ENCODE measurements around the gene IL25. TPM values are rescaled to one million over a fixed set of nuclear protein-coding genes. Genes with fewer than 3 reads are reported as not detected.
"Not testable (repeated sequence)": the region's sequence is repeated elsewhere in the genome, so short reads cannot be mapped to it uniquely, and the experiment has no call there.

Gene IL25
- total RNA-seq, 1 donor from 2014 or later = not detected

DNA sequence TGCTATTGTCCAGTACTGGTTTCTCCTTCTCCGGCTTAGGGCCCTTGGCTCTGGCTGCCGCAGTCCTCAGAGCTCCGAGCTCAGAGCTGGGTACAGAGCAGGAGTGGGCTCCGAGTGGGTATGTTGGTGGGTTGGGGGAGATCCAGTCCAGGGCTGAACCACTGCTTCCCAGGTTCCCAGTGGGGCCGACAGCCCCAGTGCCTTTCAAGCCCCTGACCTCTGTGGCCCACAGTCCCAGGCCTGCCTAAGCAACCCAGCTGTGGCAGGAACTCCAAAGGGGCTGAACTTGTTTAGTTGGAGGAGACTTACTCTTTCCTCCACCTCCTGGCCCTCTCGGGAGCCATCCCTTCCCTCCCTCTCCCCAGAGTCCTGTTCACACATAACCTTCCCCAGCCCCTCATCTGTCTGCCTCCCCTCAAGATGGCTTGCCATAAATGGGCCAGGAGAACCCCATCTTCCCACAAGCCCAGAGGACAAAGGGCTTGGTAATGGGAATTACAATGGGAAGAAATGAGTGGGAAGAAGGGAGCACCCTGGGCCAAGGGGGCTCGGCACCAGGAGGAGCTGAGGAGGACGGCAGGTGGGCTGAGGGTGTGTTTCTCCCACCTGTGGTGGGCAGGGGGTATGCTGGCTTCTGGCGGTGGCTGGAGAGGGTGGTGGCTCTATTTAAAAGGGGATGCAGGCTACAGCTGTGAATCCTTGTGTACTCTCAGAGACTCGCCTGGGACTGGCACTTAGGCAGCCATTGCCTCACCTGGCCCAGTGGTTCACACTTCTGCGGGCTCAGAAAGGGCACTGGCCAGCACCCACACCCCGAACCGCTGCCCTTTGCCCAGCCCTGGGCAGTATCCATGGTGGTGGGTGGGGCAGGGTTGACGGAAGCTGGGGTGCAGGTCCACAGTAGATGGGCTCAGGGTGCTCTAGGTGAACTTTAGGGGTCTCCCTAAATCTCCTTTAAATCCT is 39.2 kb downstream of the IL25 start:
- ATAC-seq = no peak

DNA sequence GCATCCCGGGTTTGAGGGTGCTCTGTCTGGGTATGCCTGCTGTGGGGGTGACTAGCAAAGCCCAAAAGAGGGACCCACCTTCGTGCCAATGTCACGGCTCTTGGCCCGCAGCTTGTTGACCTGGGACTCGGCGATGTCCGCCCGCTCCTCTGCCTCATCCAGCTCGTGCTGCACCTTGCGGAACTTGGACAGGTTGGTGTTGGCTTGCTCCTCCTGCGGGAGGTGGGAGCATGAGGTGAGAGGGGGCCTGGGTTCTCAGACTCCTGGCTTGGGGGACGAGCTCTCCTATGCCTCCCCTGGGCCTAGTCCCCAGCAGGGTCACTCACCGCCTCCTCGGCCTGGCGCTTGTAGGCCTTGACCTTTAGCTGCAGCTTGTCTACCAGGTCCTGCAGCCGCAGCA is 41.1 kb downstream of the IL25 start:
- no peak for ATAC-seq

DNA sequence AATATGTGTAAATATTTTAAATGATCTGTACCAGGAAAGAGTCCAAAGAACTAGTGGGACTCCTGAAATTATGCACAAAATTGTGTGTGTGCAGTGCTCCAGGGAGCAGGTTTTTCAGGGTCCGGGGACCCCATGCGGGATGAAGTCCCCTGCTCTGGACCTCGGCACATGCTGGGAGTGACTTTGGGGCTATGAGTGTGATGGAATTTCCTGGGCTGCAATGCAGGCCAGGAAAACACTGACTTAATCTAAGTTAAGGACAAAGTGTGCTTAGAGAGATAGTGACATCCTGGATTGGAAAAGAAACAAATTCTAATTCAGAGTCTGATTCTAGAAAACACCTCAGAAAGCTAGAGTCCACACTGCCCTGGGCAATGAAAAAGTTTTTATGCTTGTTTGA is 41.6 kb downstream of the IL25 start:
- no peak for ATAC-seq

DNA sequence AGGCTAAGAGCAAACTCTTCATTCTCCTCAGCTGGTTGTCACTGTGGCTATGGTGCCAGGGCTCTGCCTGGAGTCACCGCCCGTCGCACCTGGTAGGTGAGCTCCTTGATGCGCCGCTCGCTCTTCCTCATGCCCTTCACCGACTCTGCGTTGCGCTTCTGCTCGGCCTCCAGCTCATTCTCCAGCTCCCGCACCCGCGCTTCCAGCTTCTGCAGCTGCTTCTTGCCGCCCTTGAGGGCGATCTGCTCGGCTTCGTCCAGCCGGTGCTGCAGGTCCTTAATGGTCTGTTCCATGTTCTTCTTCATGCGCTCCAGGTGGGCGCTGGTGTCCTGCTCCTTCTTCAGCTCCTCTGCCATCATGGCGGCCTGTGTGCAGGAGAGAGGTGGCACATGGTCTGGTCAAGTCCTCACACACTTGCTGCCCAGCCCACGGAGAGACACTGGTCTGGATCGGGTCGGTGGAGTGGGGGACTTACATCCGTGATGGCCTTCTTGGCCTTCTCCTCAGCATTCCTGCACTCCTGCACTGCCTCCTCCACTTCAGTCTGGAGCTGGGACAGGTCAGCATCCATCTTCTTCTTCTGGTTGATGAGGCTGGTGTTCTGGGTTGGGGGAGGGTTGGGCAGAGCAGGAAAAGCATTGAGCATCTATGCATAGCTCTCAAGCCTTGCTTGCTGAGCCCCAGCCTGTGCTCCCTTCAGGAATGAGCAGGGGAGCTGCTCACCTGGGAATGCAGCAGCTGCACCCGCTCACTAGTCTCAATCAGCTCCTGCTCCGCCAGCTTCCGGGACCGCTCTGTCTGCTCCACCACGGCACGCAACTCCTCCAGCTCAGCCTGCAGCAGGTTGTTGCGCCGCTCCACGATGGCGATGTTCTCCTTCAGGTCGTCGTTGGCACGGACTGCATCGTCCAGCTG is 42.6 kb downstream of the IL25 start:
- ATAC-seq = no peak

DNA sequence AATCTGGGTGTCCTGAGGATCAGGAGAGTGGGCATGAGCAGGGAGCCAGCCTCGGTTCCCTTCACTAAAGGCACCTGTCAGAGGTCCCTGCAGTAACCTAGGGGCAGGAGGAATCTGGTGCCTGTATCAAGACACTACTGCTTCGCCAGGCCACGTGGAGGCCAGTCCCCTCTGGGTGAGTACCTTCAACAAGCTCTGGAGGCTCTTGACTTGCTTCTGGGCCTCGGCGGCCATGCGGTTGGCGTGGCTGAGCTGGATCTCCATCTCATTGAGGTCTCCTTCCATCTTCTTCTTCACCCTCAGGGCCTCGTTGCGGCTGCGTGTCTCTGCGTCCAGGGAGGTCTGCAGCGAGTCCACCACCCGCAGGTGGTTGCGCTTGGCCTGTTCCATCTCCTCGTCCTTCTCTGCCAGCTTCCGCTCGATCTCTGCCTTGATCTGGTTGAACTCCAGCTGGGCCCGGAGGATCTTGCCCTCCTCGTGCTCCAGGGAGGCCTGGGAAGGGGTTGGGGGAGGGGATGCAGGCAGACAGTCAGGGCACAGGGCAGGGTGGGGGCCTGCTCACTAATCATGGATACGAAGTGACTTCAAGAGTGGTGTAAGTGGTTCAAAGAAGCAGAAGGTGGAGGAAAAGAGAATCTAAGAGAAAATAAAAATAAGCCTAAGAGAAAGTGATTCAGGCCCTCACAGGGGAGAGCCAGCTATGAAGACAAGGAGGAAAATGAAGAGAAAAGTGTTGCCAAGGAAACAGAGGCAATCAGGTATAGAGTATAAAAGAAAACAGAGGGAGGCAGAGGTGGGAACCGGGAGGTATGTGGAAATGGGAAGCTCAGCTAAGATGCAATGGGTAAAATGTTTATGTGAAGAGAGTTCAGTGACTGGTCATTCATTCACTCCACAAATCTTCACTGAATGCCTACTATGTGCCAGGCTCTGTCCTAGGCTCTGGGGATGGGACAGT is 43.5 kb downstream of the IL25 start:
- no peak for ATAC-seq

DNA sequence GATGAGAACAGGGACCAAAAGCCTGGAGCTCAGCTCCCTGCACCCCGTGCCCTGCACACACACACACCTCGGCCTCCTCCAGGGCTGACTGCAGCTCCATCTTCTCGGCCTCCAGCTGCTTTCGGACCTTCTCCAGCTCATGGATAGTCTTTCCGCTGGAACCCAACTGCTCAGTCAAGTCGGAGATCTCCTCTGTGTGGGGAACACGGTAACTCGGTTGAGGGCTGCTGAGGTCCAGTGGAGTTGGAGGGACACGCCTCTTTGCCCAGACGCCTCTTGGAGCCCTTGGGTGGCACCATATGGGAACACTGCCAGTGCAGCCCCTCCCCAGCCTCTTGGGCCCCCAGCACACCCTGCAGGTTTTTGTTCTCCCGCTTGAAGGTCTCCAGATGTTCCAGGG is 44.2 kb downstream of the IL25 start:
- no peak for ATAC-seq

DNA sequence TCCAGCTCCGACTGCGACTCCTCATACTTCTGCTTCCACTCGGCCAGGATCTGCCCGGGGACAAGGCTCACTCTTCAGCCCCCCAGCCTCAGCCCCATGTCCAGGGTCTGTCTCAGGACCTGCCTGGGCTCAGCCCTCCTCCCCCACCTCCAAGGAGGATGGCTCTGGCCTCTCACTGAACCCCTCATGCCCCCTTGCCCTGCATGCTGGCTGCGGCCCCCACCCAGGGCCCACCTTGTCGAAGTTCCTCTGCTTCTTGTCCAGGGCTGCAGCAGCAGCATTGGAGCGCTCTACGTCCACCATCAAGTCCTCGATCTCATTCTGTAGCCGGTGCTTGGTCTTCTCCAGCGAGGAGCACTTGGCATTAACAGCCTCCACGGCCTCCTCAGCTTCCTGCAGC is 44.7 kb downstream of the IL25 start:
- not testable (repeated sequence) for ATAC-seq

DNA sequence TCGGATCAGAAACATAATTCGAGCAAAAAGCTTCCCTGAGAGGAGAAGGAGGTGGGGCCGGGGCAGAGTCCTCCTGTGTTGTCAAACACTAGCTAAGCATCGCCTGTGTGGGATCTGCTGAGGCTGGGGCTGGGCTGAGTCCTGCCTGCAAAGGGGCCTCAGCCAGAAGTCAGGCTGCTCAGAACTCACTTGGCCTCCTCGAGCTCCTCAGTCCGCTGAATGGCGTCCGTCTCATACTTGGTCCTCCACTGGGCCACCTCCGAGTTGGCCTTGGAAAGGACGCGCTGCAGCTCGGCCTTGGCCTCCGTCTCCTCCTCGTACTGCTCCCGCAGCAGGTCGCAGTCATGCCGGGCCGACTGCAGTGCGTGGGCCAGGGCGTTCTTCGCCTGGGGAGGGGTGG is 45.4 kb downstream of the IL25 start:
- ATAC-seq = no peak

DNA sequence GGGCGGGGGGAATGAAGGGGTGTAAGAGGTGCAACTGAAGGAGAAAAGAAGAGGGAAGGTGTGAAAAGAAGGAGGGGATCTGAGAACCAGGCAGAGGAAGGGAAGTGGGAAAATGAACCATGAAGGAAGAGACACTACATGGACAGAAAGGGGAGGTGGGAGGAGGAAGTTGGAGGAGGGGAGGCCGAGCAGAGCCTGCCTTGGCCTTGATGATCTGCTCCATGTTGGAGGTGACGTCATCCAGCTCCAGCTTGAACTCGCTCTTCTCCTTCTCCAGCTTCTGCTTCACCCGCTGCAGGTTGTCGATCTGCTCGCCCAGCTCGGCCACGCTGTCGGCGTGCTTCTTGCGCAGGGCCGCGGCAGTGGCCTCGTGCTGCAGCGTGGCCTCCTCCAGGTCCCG is 47.0 kb downstream of the IL25 start:
- not testable (repeated sequence) for ATAC-seq

DNA sequence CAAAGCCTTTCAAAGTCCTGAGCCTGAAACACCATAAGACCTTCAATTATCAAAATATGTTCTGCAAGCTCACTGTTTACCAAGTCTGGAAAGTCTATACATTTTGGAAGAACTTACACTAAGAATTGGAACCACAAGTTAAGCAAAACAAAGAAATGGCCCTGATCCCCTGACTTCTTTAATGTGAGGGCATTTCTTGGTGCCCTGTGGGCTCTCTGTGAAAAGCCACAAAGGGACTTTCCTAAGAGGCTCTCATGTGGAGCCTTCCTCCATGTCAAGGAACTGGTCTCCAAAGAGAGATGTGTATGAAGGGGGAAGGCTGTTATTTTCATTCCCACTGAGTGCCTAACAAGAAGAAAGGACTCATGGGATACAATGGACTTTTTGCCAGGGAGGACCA is 49.0 kb downstream of the IL25 start:
- ATAC-seq = no peak

DNA sequence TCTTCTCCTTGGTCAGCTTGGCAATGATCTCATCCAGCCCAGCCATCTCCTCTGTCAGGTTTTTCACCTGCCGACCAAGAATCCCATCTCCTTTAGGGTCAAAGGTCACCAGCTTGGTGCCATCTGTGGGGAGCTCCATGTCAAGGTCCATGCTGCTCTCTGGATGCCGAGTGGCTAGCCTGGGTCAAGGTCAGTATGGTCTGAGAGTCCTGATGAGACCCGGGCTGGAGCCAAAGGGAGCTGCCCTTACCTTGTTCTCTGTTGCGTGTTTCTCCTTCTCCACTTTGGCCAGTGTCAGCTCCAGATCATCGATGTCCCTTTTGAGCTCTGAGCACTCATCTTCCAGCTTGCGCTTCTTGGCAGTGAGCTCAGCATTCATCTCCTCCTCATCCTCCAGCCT is 51.0 kb downstream of the IL25 start:
- ATAC-seq = no peak

DNA sequence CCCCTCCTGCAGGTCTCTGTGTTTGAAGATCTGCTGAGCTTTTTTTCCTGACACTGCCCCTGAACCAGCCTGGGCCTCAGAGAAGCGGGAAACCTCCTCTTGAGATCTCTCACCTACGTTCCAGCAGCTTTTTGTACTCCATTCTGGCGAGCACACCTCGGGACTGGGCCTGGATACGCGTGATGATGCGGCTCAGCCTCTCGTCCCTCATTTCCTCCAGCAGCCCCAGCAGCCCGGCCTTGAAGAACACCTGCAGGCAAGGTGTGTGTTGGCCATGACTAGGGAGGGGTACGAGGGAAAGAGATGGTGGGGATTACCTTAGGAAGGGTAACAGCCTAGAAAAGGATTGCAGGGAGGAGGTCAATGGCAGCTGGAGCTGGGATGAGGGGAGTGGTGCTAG is 52.6 kb downstream of the IL25 start:
- no peak for ATAC-seq

DNA sequence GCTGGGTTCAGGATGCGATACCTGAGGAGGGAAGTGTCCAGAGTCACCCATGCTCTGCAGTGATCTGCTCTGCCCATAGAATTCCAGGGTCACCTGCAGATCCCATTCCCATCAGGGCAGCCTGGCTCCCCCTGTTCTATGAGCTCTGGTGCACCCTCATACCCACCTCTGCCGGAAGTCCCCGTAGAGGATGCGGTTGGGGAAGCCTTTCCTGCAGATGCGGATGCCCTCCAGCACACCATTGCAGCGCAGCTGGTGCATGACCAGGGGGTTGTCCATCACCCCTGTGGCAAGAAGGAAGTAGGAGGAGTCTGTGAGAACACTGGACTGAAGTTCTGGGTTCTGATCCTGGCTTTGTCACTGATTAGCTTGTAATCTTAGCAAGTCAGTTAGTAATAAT is 53.2 kb downstream of the IL25 start:
- not testable (repeated sequence) for ATAC-seq

Other genes with a start within 250 kb of the IL25 start
- gene SLC7A8, start 189.1 kb upstream of the IL25 start, total RNA-seq = 51.1 TPM
- not detected for gene RNF212B, start 134.9 kb upstream of the IL25 start, total RNA-seq
- 9.6 TPM for gene HOMEZ, start 86.7 kb upstream of the IL25 start, total RNA-seq
- 5.1 TPM for gene PPP1R3E, start 70.0 kb upstream of the IL25 start, total RNA-seq
- 29.1 TPM for gene BCL2L2, start 66.0 kb upstream of the IL25 start, total RNA-seq
- gene PABPN1, start 51.4 kb upstream of the IL25 start, total RNA-seq = 77.7 TPM
- 2.0 TPM for gene SLC22A17, start 19.9 kb upstream of the IL25 start, total RNA-seq
- 27.6 TPM for gene EFS, start 7.6 kb upstream of the IL25 start, total RNA-seq
- not detected for gene CMTM5, start 4.2 kb downstream of the IL25 start, total RNA-seq
- gene MYH6, start 35.5 kb downstream of the IL25 start, total RNA-seq = not detected
- 0.72 TPM for gene MYH7, start 62.9 kb downstream of the IL25 start, total RNA-seq
- gene NGDN, start 96.9 kb downstream of the IL25 start, total RNA-seq = 20.4 TPM
- 0.44 TPM for gene ZFHX2, start 179.0 kb downstream of the IL25 start, total RNA-seq
- gene THTPA, start 183.5 kb downstream of the IL25 start, total RNA-seq = 7.6 TPM
- 81.3 TPM for gene AP1G2, start 195.0 kb downstream of the IL25 start, total RNA-seq
- gene JPH4, start 206.0 kb downstream of the IL25 start, total RNA-seq = 0.04 TPM